Neural crest cell (in vitro differentiated cells): ENCODE measurements around the gene OR2G3. TPM values are rescaled to one million over a fixed set of nuclear protein-coding genes. Genes with fewer than 3 reads are reported as not detected.

Source experiments
- DNase-seq: peaks from one replicate; pipeline ENCODE4 v3.0.0; 2021; ENCODE audit warnings: low read depth, mixed read lengths, low spot score
- H3K27ac Mint-ChIP-seq: one replicate; pipeline ENCODE4 v1.8.0; 2021; ENCODE audit warnings: mild to moderate bottlenecking, mixed read lengths; ENCODE audit not compliant: unreplicated experiment
- H3K27me3 Mint-ChIP-seq: 2 replicates; pipeline ENCODE4 v1.8.0; 2021; ENCODE audit warnings: low read depth, mild to moderate bottlenecking, mixed read lengths
- H3K36me3 Mint-ChIP-seq: 2 replicates; pipeline ENCODE4 v1.8.0; 2021; ENCODE audit warnings: low read depth, mild to moderate bottlenecking, mixed read lengths
- H3K4me1 Mint-ChIP-seq: 2 replicates; pipeline ENCODE4 v1.8.0; 2021; ENCODE audit warnings: mixed read lengths
- H3K4me3 Mint-ChIP-seq: one replicate; pipeline ENCODE4 v1.8.0; 2021; ENCODE audit warnings: mild to moderate bottlenecking, mixed read lengths
- H3K9me3 Mint-ChIP-seq: 2 replicates; pipeline ENCODE4 v1.8.0; 2021; ENCODE audit warnings: mixed read lengths
- CTCF ChIP-seq: fragments of 200-600 bp; sonication (generic); conservative IDR thresholded peaks from 2 replicates; pipeline ENCODE4 v1.5.0; 2021; ENCODE audit warnings: antibody characterized with exemption, mild to moderate bottlenecking
- total RNA-seq: library from RNA; stranded (reverse); gene quantifications from 2 replicates; pipeline ENCODE4 v1.2.1, GENCODE V29; 2021

OR2G3 gene
- total RNA-seq, 1 donor from 2014 or later: not detected

GRCh38 chr1:247646867-247647266 lies 41.5 kb downstream of the OR2G3 start:
- no peak overlapping the region for H3K4me3 Mint-ChIP-seq
- no peaks in the 10 kb centered on the region for H3K36me3 Mint-ChIP-seq
- peaks cover 13% of the 10 kb centered on the region for H3K4me1 Mint-ChIP-seq
- no peaks in the 10 kb centered on the region for H3K9me3 Mint-ChIP-seq
- DNase-seq: no peak
- H3K27me3 Mint-ChIP-seq: no peaks in the 10 kb centered on the region
- TF ChIP-seq CTCF: no peak
- no peak overlapping the region for H3K27ac Mint-ChIP-seq

DNA sequence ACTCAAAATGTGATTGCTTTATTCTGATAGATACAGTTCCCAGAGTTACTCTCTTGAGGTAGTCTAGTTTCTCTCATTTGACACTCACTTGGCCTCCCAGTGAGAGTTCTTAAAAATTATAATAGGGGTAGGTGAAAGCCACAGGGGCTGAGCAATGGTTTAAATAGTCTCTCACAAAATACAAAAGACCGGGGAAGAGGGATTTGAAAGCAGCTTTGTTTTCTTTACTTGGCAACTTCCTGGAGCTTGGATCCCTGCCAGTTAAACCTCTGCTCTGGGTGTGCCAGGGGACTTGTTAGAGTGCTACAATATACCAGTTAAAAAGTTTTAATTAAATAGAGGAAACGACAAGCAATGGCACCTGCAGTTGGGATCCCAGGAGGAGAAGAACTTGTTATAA lies 42.5 kb downstream of the OR2G3 start:
- no peaks in the 10 kb centered on the region for H3K9me3 Mint-ChIP-seq
- no peaks in the 10 kb centered on the region for H3K27me3 Mint-ChIP-seq
- H3K4me1 Mint-ChIP-seq: peaks cover 13% of the 10 kb centered on the region
- DNase-seq: no peak
- TF ChIP-seq CTCF: no peak
- H3K4me3 Mint-ChIP-seq: no peak overlapping the region
- H3K36me3 Mint-ChIP-seq: no peaks in the 10 kb centered on the region
- H3K27ac Mint-ChIP-seq: no peak overlapping the region

- no peak for TF ChIP-seq CTCF
- H3K4me3 Mint-ChIP-seq: no peak overlapping the region
- H3K27me3 Mint-ChIP-seq: no peaks in the 10 kb centered on the region
- H3K4me1 Mint-ChIP-seq: peaks cover 3% of the 10 kb centered on the region
- no peaks in the 10 kb centered on the region for H3K9me3 Mint-ChIP-seq
- no peaks in the 10 kb centered on the region for H3K36me3 Mint-ChIP-seq
- DNase-seq: no peak
- H3K27ac Mint-ChIP-seq: no peak overlapping the region
Observed at GRCh38 chr1:247653040-247653439, 47.7 kb downstream of the OR2G3 start.

Other genes with a start within 250 kb of the OR2G3 start
- gene NLRP3, start 189.4 kb upstream of the OR2G3 start, total RNA-seq: 0.07 TPM in 2 replicates
- gene OR2B11, start 147.5 kb upstream of the OR2G3 start, total RNA-seq: not detected in 2 replicates
- gene OR2C3, start 69.1 kb upstream of the OR2G3 start, total RNA-seq: not detected in 2 replicates
- not detected in 2 replicates for gene GCSAML, start 56.5 kb upstream of the OR2G3 start, total RNA-seq
- gene OR2G2, start 17.2 kb upstream of the OR2G3 start, total RNA-seq: not detected in 2 replicates
- gene OR13G1, start 74.2 kb downstream of the OR2G3 start, total RNA-seq: not detected in 2 replicates
- gene OR6F1, start 111.1 kb downstream of the OR2G3 start, total RNA-seq: not detected in 2 replicates
- gene OR14K1, start 133.0 kb downstream of the OR2G3 start, total RNA-seq: not detected in 2 replicates
- not detected in 2 replicates for gene OR14A2, start 142.6 kb downstream of the OR2G3 start, total RNA-seq
- not detected in 2 replicates for gene OR1C1, start 155.0 kb downstream of the OR2G3 start, total RNA-seq
- not detected in 2 replicates for gene OR14A16, start 218.5 kb downstream of the OR2G3 start, total RNA-seq
- gene OR11L1, start 236.3 kb downstream of the OR2G3 start, total RNA-seq: not detected in 2 replicates